Measurements from ENCODE around the gene NCOR1.

Gene NCOR1

DNA sequence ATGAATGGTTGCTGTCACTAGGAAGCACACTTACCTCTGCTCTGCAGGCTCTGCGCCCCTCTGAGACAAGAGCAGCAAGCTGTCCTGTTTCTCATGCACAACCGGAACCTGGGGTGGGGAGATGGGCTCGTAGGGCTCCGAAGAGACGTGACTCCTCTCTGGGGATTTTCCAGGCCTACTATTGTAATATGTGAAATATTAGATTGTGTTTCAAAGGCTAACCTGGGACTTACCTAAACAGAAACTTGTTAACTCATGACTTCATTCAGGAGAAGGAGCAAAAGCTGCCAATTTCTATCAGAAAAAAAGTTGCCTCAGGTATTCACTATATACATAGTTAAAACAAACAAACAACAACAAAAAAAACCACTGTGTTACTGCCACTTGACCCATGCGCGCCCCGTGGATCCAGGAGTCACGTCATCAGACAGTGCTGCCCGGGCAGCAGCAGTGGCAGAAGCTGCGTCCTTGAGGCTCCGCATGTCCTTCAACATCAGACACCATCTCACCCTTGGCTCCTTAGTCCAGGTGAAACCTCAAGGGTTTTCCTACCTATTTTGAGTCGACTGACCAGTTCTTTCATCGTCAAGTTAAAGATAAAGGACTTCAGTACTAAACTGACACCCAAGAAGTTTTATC, 166.4 kb downstream of the NCOR1 start:
- peaks cover 62% of the 10 kb centered on the region for H3K36me3 ChIP-seq

DNA sequence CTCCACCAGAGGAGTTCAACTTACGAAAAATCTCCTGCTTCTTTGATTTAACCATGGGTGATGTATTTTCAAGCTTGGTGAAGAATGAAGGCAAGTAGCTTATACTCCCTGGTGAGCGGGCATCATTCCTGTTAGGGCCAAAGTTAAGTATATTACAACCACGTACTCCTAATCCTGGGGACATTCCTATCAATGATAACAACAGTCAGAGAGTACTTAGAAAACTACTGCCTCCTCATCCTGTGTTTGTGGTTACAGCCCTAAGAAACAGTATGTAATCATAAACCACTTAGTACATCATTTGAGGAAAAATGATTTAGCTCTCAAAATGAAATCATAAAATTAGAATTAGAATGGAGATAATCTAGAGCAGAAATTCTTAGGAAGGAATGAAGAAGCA, 168.4 kb downstream of the NCOR1 start:
- H3K4me1 ChIP-seq (ENCODE audit: control insufficient read depth in 1 of 2, insufficient read depth in 1 of 2, low read depth in 1 of 2, low read length in 1 of 2) = no peaks in the 10 kb centered on the region
- H3K4me3 ChIP-seq (ENCODE audit: low read depth in 1 of 2, low read length in 1 of 2) = no peak overlapping the region
- H3K27ac ChIP-seq = no peak overlapping the region
- H3K9me3 ChIP-seq = no peaks in the 10 kb centered on the region
- H3K27me3 ChIP-seq = no peaks in the 10 kb centered on the region
- H3K36me3 ChIP-seq = peaks cover 82% of the 10 kb centered on the region
- TF ChIP-seq, protein P1, sequence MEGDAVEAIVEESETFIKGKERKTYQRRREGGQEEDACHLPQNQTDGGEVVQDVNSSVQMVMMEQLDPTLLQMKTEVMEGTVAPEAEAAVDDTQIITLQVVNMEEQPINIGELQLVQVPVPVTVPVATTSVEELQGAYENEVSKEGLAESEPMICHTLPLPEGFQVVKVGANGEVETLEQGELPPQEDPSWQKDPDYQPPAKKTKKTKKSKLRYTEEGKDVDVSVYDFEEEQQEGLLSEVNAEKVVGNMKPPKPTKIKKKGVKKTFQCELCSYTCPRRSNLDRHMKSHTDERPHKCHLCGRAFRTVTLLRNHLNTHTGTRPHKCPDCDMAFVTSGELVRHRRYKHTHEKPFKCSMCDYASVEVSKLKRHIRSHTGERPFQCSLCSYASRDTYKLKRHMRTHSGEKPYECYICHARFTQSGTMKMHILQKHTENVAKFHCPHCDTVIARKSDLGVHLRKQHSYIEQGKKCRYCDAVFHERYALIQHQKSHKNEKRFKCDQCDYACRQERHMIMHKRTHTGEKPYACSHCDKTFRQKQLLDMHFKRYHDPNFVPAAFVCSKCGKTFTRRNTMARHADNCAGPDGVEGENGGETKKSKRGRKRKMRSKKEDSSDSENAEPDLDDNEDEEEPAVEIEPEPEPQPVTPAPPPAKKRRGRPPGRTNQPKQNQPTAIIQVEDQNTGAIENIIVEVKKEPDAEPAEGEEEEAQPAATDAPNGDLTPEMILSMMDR (IDR thresholded peaks at IDR 0.05) = no peak

More for the DNA sequence above, 166.4 kb downstream of the NCOR1 start:
- Histone ChIP-seq H3K27me3 (no peaks in the 10 kb centered on the region), H3K27ac (no peak overlapping the region), H3K4me1 (ENCODE audit: control insufficient read depth in 1 of 2, insufficient read depth in 1 of 2, low read depth in 1 of 2, low read length in 1 of 2) (no peaks in the 10 kb centered on the region), H3K4me3 (ENCODE audit: low read depth in 1 of 2, low read length in 1 of 2) (no peak overlapping the region), H3K9me3 (no peaks in the 10 kb centered on the region)
- TF ChIP-seq, protein P1 (IDR thresholded peaks at IDR 0.05) = no peak

DNA sequence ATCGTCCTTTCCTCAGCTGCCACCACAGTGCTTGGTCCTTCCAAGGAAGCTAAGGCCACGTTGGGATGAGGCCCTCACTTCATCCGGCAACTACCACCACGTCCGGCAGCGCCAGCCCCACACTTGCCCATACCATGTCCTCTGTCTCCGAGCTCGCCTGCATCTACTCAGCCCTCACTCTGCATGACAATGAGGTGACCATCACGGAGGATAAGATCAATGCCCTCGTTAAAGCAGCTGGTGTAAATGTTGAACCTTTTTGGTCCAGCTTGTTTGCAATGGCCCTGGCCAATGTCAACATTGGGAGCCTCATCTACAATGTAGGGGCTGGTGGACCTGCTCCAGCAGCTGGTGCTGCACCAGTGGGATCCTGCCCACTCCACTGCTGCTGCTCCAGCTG, 170.8 kb downstream of the NCOR1 start:
- H3K27ac ChIP-seq = no peak overlapping the region
- TF ChIP-seq, protein P1 (IDR thresholded peaks at IDR 0.05) = no peak
- no peaks in the 10 kb centered on the region for H3K9me3 ChIP-seq
- no peaks in the 10 kb centered on the region for H3K4me1 ChIP-seq (ENCODE audit: control insufficient read depth in 1 of 2, insufficient read depth in 1 of 2, low read depth in 1 of 2, low read length in 1 of 2)
- H3K36me3 ChIP-seq = peaks cover 99% of the 10 kb centered on the region
- no peaks in the 10 kb centered on the region for H3K27me3 ChIP-seq
- H3K4me3 ChIP-seq (ENCODE audit: low read depth in 1 of 2, low read length in 1 of 2) = no peak overlapping the region

DNA sequence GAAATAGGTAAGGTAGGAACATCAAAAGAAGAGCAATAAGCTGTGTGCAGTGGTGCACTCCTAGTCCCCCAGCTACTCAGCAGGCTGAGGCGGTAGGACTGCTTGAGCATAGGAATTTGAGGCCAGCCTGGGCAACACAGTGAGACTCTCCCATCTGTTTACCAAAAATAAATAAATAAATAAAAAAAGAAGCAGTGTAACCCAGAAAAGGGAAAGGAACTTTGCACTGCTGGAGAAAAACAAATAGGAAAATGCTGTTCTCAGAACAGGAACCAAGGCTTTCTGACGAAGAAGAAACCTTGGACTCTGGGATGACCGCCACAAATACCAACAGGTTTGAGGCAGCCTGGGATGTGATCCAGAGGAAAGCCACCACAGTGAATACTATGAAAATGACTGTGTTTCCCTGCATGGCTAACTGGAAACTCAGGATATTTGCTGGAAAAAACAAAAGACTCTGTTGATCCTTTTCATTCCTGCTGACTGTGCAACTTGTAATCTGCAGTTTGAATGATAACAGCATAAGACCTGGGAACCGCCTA, 174.6 kb downstream of the NCOR1 start:
- Histone ChIP-seq H3K9me3 (no peaks in the 10 kb centered on the region), H3K27me3 (no peaks in the 10 kb centered on the region), H3K4me3 (ENCODE audit: low read depth in 1 of 2, low read length in 1 of 2) (no peak overlapping the region), H3K4me1 (ENCODE audit: control insufficient read depth in 1 of 2, insufficient read depth in 1 of 2, low read depth in 1 of 2, low read length in 1 of 2) (no peaks in the 10 kb centered on the region), H3K36me3 (peaks cover 91% of the 10 kb centered on the region), H3K27ac (no peak overlapping the region)
- TF ChIP-seq, protein P1 (IDR thresholded peaks at IDR 0.05) = no peak

DNA sequence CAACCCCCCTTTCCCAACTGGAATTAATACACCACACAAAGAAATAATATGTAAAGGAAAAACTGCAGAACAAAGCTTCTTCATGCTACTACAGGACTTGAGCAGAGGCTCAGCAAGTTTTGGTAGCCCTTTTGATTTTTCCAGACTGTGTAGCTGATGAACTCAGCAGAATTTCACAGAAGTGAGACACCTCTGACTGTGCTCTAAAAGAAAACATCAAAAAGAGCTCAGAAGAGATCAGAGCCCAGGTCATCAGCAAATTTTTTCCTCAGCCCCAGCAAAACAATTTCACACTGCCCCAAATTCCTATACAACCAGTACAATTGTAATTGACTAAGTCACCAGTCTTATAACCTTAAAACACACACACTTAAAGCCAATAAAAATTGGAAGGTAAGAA, 177.7 kb downstream of the NCOR1 start:
- no peaks in the 10 kb centered on the region for H3K9me3 ChIP-seq
- peaks cover 89% of the 10 kb centered on the region for H3K36me3 ChIP-seq
- no peak overlapping the region for H3K4me3 ChIP-seq (ENCODE audit: low read depth in 1 of 2, low read length in 1 of 2)
- H3K27ac ChIP-seq = no peak overlapping the region
- H3K4me1 ChIP-seq (ENCODE audit: control insufficient read depth in 1 of 2, insufficient read depth in 1 of 2, low read depth in 1 of 2, low read length in 1 of 2) = no peaks in the 10 kb centered on the region
- TF ChIP-seq, protein P1 (IDR thresholded peaks at IDR 0.05) = no peak
- no peaks in the 10 kb centered on the region for H3K27me3 ChIP-seq
